Suppressor macrophage treated with lipopolysaccharide for 4 hours (primary cell): ENCODE measurements around the gene LDB2.

ENCODE experiments used
- DNase-seq: peaks from one replicate; pipeline ENCODE4 v3.0.0-alpha.2; 2020

LDB2 gene

GRCh38 chr4:16750882-16751642, 147.4 kb downstream of the LDB2 start:
- no peak for DNase-seq

GRCh38 chr4:16750216-16750615, 148.2 kb downstream of the LDB2 start:
- DNase-seq = no peak

- DNase-seq = no peak
These were observed 152.6 kb downstream of the LDB2 start for GRCh38 chr4:16745887-16746286.

- no peak for DNase-seq
These were observed 153.3 kb downstream of the LDB2 start for GRCh38 chr4:16745009-16745635.

- DNase-seq = no peak
These were observed 157.2 kb downstream of the LDB2 start for GRCh38 chr4:16741287-16741686.

GRCh38 chr4:16739997-16740624, 158.3 kb downstream of the LDB2 start:
- DNase-seq = no peak

GRCh38 chr4:16738558-16738957, 159.9 kb downstream of the LDB2 start:
- no peak for DNase-seq

- no peak for DNase-seq
These were observed 164.9 kb downstream of the LDB2 start for GRCh38 chr4:16733509-16733908.

GRCh38 chr4:16732741-16733140, 165.7 kb downstream of the LDB2 start:
- DNase-seq = no peak

- no peak for DNase-seq
These were observed 166.6 kb downstream of the LDB2 start for GRCh38 chr4:16731776-16732380.

- DNase-seq = no peak
These were observed 167.8 kb downstream of the LDB2 start for GRCh38 chr4:16730522-16731205.

- DNase-seq = no peak
These were observed 169.1 kb downstream of the LDB2 start for GRCh38 chr4:16729336-16729735.

GRCh38 chr4:16728849-16729248, 169.6 kb downstream of the LDB2 start:
- no peak for DNase-seq

GRCh38 chr4:16728111-16728510, 170.3 kb downstream of the LDB2 start:
- no peak for DNase-seq

GRCh38 chr4:16727218-16727617, 171.2 kb downstream of the LDB2 start:
- DNase-seq = no peak

GRCh38 chr4:16726368-16727050, 171.9 kb downstream of the LDB2 start:
- no peak for DNase-seq

GRCh38 chr4:16725252-16725651, 173.2 kb downstream of the LDB2 start:
- no peak for DNase-seq

GRCh38 chr4:16722416-16722815, 176.0 kb downstream of the LDB2 start:
- no peak for DNase-seq

GRCh38 chr4:16721613-16722291, 176.7 kb downstream of the LDB2 start:
- no peak for DNase-seq

- no peak for DNase-seq
These were observed 177.7 kb downstream of the LDB2 start for GRCh38 chr4:16720761-16721160.

- DNase-seq = no peak
These were observed 181.0 kb downstream of the LDB2 start for GRCh38 chr4:16717266-16717970.
